Vagina (tissue), 2 donors: Measurements from ENCODE around the gene PRICKLE4. TPM values are rescaled to one million over a fixed set of nuclear protein-coding genes. Genes with fewer than 3 reads are reported as not detected.

Source experiments
- DNase-seq, 2 donors: peaks; one replicate each; pipeline ENCODE4 v3.0.0-alpha.2; 2017; ENCODE audit errors: extremely low spot score in 2 of 2
- H3K27ac ChIP-seq: fragments of 200-600 bp; sonication (generic); one replicate; pipeline ENCODE4 v1.5.1; 2019
- H3K27me3 ChIP-seq: fragments of 200-600 bp; sonication (generic); one replicate; pipeline ENCODE4 v1.5.1; 2019
- H3K36me3 ChIP-seq, 2 donors: fragments of 200-600 bp; sonication (generic); one replicate each; pipeline ENCODE4 v1.5.1; 2017 to 2019
- H3K4me1 ChIP-seq: fragments of 200-600 bp; sonication (generic); one replicate; pipeline ENCODE4 v1.5.1; 2019
- H3K4me3 ChIP-seq, 2 donors: fragments of 200-600 bp; sonication (generic); 1 replicate in 1 of 2; 2 replicates in 1 of 2; pipeline ENCODE4 v1.5.1; 2016 to 2019
- H3K9me3 ChIP-seq: fragments of 200-600 bp; sonication (generic); one replicate; pipeline ENCODE4 v1.5.1; 2019
- POLR2A ChIP-seq, 2 donors: fragments of 450-650 bp; IDR thresholded peaks; one replicate each; pipeline ENCODE4 v1.6.1; 2017; ENCODE audit warnings: antibody characterized with exemption in 2 of 2, mild to moderate bottlenecking in 2 of 2, moderate library complexity in 2 of 2
- POLR2AphosphoS5 ChIP-seq, 2 donors: sonication (generic); formaldehyde crosslinking; IDR thresholded peaks; one replicate each; pipeline ENCODE4 v1.9.0; 2017; ENCODE audit warnings: antibody characterized with exemption in 2 of 2, mild to moderate bottlenecking in 2 of 2, low read depth in 1 of 2; ENCODE audit not compliant: insufficient read depth in 1 of 2
- intact Hi-C: fragments of 100-400 bp; cut with DNase I; formaldehyde crosslinking; loops from one replicate; pipeline ENCODE4 v1.15.1; 2023
- total RNA-seq: library from RNA; depleted of rRNA; stranded (reverse); fragments of >200 nt; gene quantifications from one replicate; pipeline ENCODE4 v1.2.3, GENCODE V29; 2016
- TF ChIP-seq, protein P1 (sequence below), 3 experiments: fragments of 450-650 bp in 2 of 3; fragments of 200-600 bp in 1 of 3; sonication (generic) in 1 of 3; IDR thresholded peaks; one replicate each; pipeline ENCODE4 v1.5.1; 2017 to 2019; ENCODE audit warnings: antibody characterized with exemption in 3 of 3, mild to moderate bottlenecking in 2 of 3, moderate library complexity in 2 of 3

PRICKLE4 gene
- total RNA-seq, 1 donor from 2014 or later: 10.1 TPM

GRCh38 chr6:41786451-41787218 is 6.1 kb downstream of the PRICKLE4 start:
- Histone ChIP-seq H3K27me3 (no peaks in the 10 kb centered on the region), H3K36me3 (peaks cover 0 to 25% of the 10 kb centered on the region in 2 donors), H3K4me1 (peaks cover 56% of the 10 kb centered on the region), H3K9me3 (no peaks in the 10 kb centered on the region), H3K27ac (peak overlapping the region; percentile 95), H3K4me3 (peak overlapping the region; percentile 84 to 92)
- no peak for DNase-seq
- intact Hi-C loops: loop anchor here (2.0 kb wide), 1 partner anchor 134 kb away; the partner anchor contains the start of genes BYSL and MED20
- TF ChIP-seq POLR2A (IDR thresholded peaks at IDR 0.05): peak in 1 of 2 donors; percentile 37
- TF ChIP-seq POLR2AphosphoS5 (IDR thresholded peaks at IDR 0.05; ENCODE audit: insufficient read depth in 1 of 2, low read depth in 1 of 2): no peak
- TF ChIP-seq, protein P1, sequence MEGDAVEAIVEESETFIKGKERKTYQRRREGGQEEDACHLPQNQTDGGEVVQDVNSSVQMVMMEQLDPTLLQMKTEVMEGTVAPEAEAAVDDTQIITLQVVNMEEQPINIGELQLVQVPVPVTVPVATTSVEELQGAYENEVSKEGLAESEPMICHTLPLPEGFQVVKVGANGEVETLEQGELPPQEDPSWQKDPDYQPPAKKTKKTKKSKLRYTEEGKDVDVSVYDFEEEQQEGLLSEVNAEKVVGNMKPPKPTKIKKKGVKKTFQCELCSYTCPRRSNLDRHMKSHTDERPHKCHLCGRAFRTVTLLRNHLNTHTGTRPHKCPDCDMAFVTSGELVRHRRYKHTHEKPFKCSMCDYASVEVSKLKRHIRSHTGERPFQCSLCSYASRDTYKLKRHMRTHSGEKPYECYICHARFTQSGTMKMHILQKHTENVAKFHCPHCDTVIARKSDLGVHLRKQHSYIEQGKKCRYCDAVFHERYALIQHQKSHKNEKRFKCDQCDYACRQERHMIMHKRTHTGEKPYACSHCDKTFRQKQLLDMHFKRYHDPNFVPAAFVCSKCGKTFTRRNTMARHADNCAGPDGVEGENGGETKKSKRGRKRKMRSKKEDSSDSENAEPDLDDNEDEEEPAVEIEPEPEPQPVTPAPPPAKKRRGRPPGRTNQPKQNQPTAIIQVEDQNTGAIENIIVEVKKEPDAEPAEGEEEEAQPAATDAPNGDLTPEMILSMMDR (IDR thresholded peaks at IDR 0.05): peak; percentile 37 to 77 (median 62)

GRCh38 chr6:41787219-41787917 is 6.8 kb downstream of the PRICKLE4 start, which contains the start of gene TOMM6:
Gene TOMM6 (plus strand): TSS chr6:41787694. CDS start chr6:41787698, 4 bp downstream.
- Histone ChIP-seq H3K9me3 (no peaks in the 10 kb centered on the region), H3K4me1 (peaks cover 51% of the 10 kb centered on the region), H3K36me3 (peaks cover 0 to 31% of the 10 kb centered on the region in 2 donors), H3K27ac (peak within 1 kb of the TSS; percentile 95), H3K27me3 (no peaks in the 10 kb centered on the region), H3K4me3 (peak within 1 kb of the TSS; percentile 84 to 92)
- intact Hi-C loops: loop anchor here (2.0 kb wide), 1 partner anchor 133 kb away; the partner anchor contains the start of genes BYSL and MED20
- TF ChIP-seq, protein P1 (IDR thresholded peaks at IDR 0.05): peak; percentile 50 to 97 (median 88)
- TF ChIP-seq POLR2AphosphoS5 (IDR thresholded peaks at IDR 0.05; ENCODE audit: insufficient read depth in 1 of 2, low read depth in 1 of 2) (peak; percentile 98 to 99), POLR2A (IDR thresholded peaks at IDR 0.05) (peak in 1 of 2 donors; percentile 84)
- DNase-seq: peak in 1 of 2 donors; percentile 93

DNA sequence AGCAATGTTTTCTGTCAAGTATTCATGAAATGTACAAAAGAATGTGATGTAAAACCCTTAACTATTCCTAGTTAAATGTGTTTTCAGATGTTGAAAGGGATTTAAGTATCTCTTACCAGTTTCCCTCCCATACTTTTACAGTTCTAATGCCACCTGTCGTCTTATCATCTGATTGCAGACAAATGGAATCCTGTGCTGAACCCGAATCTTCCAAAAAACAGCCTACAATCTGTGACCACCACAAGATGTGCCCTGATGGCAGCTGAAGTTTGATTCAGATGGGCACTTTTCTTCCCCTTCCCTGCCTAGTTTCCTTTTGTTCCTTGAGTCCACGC is 8.8 kb downstream of the PRICKLE4 start:
- H3K4me3 ChIP-seq: no peak overlapping the region
- peaks cover 0 to 34% of the 10 kb centered on the region in 2 donors for H3K36me3 ChIP-seq
- H3K9me3 ChIP-seq: no peaks in the 10 kb centered on the region
- DNase-seq: no peak
- H3K27ac ChIP-seq: no peak overlapping the region
- TF ChIP-seq, protein P1 (IDR thresholded peaks at IDR 0.05): no peak
- TF ChIP-seq POLR2AphosphoS5 (IDR thresholded peaks at IDR 0.05; ENCODE audit: insufficient read depth in 1 of 2, low read depth in 1 of 2) (no peak), POLR2A (IDR thresholded peaks at IDR 0.05) (no peak)
- H3K27me3 ChIP-seq: no peaks in the 10 kb centered on the region
- intact Hi-C loops: no loop called here
- H3K4me1 ChIP-seq: peaks cover 46% of the 10 kb centered on the region

- intact Hi-C loops: no loop called here
- TF ChIP-seq POLR2A (IDR thresholded peaks at IDR 0.05) (no peak), POLR2AphosphoS5 (IDR thresholded peaks at IDR 0.05; ENCODE audit: insufficient read depth in 1 of 2, low read depth in 1 of 2) (no peak)
- Histone ChIP-seq H3K27ac (no peak overlapping the region), H3K9me3 (no peaks in the 10 kb centered on the region), H3K36me3 (peaks cover 0 to 34% of the 10 kb centered on the region in 2 donors), H3K27me3 (no peaks in the 10 kb centered on the region), H3K4me1 (peaks cover 39% of the 10 kb centered on the region), H3K4me3 (no peak overlapping the region)
- DNase-seq: no peak
These were observed 9.5 kb downstream of the PRICKLE4 start for GRCh38 chr6:41790045-41790444.

DNA sequence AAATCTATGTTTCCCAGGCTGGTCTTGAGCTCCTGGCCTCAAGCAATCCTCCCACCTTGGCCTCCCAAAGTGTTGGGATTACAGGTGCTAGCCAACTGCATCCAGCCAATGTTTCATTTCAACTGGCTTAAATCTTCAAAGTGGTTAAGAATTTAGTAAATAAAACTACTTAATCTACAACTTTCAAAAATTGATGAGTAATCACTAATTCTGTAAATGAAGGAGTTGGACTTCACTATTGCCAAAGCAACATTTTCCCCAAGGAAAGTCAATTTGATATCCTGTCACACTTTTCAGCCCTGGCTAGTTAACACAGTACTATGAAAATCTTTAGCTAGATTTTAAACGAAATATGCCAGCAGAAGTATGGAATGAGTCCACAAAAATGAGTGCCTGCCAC is 10.7 kb downstream of the PRICKLE4 start:
- peaks cover 0 to 35% of the 10 kb centered on the region in 2 donors for H3K36me3 ChIP-seq
- no peak overlapping the region for H3K27ac ChIP-seq
- H3K9me3 ChIP-seq: no peaks in the 10 kb centered on the region
- intact Hi-C loops: no loop called here
- TF ChIP-seq, protein P1 (IDR thresholded peaks at IDR 0.05): no peak
- H3K27me3 ChIP-seq: no peaks in the 10 kb centered on the region
- peaks cover 26% of the 10 kb centered on the region for H3K4me1 ChIP-seq
- H3K4me3 ChIP-seq: no peak overlapping the region
- no peak for DNase-seq
